ENCODE measurements around the gene GTF2A1L.
"Not testable (repeated sequence)": the region's sequence is repeated elsewhere in the genome, so short reads cannot be mapped to it uniquely, and the experiment has no call there.

The GTF2A1L gene

DNA sequence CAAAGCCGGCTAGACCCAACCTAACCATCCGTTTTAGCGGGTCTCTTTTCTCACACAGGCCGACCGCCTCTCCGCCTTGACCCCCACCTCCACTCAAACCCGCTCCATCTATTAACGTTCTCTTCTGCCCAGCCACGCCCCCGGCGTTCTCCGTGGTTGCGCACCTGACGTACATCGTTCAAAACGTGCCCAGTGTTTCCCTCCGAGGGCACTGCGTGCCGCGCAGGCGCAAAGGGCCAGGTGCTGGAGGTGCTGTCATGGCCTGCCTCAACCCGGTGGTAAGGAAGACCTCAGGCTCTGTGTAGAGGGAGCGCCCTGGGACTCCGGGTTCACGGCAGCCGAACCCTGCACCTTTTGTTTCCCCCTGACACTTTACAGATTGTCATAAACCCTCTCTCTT lies at the start of gene GTF2A1L:
Gene GTF2A1L, plus strand, starts transcription at position 239 of the 400 bp plus-strand sequence. Its CDS starts 19 bp downstream, at position 258.
- DNase-seq (ENCODE audit: low spot score), result no peak

GRCh38 chr2:48568547-48568946 lies 49.1 kb upstream of the GTF2A1L start:
- DNase-seq (ENCODE audit: low spot score), result no peak

GRCh38 chr2:48569433-48569832 lies 48.2 kb upstream of the GTF2A1L start:
- no peak for DNase-seq (ENCODE audit: low spot score)

- no peak for DNase-seq (ENCODE audit: low spot score)
Observed at GRCh38 chr2:48572816-48573215, 44.8 kb upstream of the GTF2A1L start.

DNA sequence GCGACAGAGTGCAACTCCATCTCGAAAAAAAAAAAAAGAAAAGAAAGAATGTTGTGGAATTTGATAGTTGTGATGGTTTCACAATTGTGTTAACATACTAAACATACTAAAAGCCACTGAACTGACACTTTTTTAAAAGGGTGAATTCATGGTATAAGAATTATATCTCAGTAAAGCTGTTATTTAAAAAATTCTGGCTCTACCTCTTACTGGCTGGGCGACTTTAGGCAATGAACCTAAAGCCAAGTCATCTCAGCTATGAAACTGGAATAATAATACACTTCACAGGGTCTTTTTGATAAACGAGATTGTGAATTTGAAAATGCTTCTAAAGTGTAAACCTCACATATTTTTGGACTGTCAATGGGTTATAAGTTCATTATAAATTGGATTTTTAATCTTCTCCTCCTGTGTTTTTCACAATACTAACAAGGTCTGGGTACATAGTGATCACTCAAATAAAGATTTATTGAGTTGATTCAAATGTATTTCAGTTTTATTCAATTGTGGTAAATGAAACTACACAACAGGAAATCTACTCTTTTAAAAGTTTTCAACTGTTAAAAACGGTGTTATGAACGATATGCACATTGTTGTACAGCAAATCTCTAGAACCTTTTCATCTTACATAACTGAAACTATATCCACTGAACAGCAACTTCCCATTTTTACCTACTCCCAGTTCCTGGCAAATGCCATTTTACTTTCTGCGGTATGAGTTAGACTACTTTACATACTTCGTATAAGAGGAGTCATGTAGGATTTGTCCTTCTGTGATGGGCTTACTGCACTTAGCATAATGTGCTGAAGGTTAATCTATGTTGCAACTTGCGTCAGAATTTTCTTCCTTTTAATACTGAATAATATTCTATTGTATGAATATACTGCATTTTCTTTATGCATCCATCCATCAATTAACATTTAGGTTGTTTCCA lies 43.0 kb upstream of the GTF2A1L start:
- DNase-seq (ENCODE audit: low spot score), result no peak

- DNase-seq (ENCODE audit: low spot score), result no peak
Observed at GRCh38 chr2:48578313-48578712, 39.3 kb upstream of the GTF2A1L start.

DNA sequence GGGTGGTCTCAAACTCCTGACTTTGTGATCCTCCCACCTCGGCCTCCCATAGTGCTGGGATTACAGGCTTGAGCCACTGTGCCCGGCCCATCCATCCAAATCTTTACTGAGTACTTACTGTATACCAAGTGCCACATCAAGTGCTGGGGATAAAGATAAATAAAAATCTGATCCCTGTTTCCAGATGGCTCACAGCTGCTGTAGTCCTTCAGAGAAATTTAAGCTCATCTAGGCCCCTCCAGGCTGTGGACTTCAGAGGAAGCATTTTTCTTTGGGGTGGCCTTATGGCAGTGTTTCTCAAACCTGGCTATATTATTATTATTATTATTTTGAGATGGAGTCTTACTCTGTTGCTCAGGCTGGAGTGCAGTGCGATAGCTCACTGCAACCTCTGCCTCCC lies 33.7 kb upstream of the GTF2A1L start:
- no peak for DNase-seq (ENCODE audit: low spot score)

DNA sequence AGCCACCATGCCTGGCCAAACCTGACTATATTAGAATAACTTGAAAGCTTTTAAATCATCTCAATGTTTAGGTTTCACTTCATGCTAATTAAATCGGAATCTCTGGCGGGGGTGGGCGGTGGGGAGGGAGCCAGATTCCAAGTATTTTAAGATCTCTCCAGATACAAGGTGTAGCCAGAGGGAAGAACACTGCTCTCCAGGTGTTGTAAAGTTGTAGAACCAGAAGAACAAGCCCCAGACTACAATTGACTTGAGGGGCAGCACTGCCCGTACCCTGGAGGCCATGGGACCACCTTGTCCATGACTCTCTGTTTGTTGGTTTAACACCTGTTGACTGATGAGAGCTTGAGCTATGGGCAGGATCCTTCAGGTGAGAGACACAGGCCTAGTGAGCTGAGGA lies 33.1 kb upstream of the GTF2A1L start:
- no peak for DNase-seq (ENCODE audit: low spot score)

- DNase-seq (ENCODE audit: low spot score), result no peak
Observed at GRCh38 chr2:48586433-48586832, 31.2 kb upstream of the GTF2A1L start.

- DNase-seq (ENCODE audit: low spot score), result no peak
Observed at GRCh38 chr2:48587560-48587959, 30.1 kb upstream of the GTF2A1L start.

DNA sequence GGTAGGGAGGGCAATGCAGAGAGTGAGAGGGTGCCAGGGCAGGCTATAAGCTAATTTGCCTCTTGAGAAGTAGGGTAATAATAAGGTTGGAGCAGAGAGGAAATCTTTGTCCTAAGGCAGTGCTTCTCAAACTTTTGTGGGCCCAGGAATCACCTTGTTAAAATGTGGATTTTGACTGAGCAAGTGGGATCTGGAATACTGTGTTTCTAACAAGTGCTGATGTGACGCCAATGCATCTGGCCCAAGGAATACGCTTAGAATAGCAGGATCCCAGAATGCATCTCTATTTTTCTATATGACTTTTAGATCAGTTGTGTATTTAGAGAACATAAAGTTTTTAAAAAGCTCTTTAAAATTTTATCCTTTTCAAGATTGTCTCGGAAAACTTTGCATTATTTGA lies 29.7 kb upstream of the GTF2A1L start:
- no peak for DNase-seq (ENCODE audit: low spot score)

DNA sequence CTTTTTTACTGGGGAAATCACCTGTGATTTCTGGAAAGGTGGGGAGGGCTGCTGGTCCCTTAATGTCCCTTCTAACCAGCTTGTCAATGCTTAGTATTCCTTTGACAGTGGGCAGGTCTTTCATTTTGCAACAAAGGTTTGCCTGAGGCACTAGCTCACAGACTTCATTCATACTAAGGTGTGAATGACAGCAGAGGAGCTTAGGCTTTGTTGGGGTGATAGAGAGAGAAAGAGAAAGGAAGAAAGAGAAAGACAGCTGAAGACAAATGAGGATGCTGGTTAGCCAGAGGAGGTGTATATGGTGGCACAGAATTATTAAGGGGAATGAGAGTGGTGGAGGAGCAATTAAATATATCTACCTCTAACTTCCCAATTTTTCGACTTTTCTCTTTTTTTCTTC lies 28.9 kb upstream of the GTF2A1L start:
- no peak for DNase-seq (ENCODE audit: low spot score)

DNA sequence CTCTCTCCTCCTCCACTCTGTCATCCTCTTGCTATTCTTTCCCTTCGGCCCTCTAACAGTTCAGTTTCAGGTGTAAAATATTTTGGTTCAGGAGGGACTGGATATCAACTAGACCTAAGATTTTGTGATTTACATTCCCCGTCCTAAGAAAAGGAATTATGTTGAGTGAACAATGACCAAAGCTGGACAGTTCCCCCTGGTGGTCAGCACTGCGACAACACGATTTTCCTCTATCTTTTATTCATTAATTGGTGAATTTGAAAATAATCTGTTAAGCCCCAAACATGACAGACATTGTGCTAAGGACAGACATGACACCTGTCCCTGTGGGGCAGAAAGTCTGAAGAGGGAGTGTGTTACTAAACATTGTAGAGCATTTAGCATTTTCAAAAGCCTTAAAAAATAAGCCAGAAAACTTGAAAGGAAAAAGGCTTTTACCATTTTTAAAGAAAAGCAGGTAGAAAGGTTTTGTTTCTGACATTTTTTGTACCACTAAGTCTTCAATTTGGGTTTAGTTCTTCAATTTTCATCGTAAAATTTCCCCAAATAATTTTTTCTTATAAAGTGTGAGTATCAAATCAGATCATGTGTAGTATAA lies 28.4 kb upstream of the GTF2A1L start:
- peak; percentile 76 for DNase-seq (ENCODE audit: low spot score)

DNA sequence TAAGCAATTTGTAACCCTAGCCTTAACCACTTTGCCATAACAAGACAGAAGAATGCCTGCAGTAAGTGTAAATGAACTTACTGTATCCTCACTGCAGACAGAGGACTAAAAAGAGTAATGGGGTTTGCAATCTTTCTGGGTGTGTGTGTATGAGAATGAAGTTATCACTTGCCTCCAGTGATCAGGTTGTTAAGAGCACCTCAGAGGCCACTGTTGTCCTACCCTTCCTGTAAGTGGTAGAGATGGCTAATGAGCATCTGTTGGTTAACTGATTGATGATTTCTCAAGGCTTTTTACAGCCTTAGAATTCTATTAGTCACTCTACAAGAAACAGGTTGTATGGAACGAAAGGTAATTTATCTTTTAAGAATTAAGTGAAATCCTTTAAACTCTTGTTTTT lies 27.6 kb upstream of the GTF2A1L start:
- no peak for DNase-seq (ENCODE audit: low spot score)

DNA sequence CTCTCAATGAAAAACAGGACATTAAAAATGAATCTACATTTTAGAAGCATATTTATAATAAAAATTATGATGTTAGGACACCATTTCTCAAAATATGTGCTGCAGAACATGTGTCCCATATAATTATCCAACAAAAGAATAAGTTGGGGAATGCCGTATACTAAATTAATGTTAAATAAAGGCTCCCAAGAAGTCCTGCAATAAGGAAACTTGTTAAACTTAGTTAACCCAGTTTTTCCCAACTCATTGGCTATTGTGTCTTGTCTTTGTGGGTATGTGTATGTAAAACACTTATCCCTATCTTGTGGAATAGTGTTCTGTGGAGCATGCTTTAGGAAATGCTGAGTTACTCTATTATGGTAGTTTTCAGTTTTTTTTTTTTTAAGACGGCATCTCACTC lies 25.6 kb upstream of the GTF2A1L start:
- no peak for DNase-seq (ENCODE audit: low spot score)

DNA sequence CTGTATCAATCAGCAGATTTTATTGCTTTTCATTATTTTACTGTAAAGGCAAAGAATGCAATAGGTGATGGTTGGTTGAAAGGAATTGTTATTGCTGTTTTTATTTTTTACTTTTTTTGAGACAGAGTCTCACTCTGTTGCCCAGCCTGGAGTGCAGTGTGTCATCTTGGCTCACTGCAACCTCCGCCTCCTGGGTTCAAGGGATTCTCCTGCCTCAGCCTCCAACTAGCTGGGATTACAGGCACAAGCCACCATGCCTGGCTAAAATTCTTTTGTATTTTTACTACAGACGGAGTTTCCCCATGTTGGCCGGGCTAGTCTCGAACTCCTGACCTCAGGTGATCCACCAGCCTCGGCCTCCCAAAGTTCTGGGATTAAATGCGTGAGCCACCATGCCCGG lies 20.9 kb upstream of the GTF2A1L start:
- DNase-seq (ENCODE audit: low spot score), result not testable (repeated sequence)

DNA sequence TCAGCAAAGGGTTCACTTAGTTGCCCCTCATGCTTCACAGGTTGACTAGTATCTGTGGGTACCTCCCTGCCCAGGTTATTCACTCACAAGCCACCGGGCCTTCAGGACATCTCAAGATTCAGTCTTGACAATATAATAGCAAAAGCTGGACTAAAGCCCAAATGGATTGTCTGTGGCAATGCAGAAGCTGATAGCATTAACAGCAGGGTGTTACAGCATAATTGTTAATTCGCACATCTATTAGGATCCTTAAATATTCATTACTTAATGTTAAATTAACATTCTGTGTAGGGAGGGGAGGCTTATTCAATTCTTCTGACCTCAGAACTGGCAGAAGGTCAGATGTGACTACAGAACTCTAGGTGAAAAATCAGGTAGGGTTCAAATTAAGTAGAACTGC lies 20.2 kb upstream of the GTF2A1L start:
- no peak for DNase-seq (ENCODE audit: low spot score)

DNA sequence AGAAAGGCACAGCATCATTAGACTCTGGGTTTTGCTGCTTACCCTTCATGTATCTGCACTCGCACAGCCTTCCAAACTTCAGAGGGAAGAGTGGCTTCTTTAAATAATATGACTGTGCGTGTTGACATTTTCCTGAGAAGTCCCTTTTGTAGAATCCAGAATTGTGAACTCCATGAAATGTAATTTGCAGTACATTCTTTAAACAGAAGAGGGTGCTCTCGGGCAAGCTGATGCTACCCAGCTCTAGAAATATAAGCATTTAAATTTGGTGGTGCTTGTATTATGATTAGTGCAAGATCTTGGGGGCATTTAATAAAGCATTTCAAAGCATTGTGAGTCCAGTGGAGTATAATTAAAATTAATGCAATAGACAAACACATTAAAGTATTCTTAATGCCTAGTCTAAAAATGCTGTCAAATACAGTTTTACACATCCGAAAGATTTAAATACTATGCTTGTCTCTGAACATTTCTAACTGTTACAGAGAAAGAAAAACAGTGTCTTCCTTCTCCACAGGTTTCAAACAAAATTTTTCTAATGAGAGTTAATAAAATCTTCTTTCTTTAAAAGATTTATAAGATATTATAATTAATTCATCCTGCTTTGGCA lies 17.3 kb upstream of the GTF2A1L start:
- DNase-seq (ENCODE audit: low spot score), result peak; percentile 50

DNA sequence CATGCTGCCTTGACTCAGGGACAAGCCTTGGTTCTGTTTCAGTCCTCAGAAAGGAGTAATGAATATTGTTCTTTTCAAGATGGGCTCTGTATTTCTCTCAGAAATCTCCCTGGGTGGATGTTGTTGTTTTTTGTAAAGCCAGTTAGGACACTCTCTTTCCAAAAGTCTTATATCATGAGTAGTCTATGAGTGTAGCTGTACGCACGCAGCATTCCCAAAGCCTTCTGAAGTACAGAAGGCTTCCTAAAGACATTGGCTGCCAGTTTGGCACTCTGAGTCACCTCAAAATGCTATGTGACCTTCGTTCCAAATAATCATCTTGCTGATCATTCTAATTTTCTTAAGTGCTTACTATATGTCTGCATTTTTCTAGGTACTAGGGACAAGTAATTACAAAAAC lies 16.7 kb upstream of the GTF2A1L start:
- DNase-seq (ENCODE audit: low spot score), result peak; percentile 47

- no peak for DNase-seq (ENCODE audit: low spot score)
Observed at GRCh38 chr2:48601349-48601748, 16.3 kb upstream of the GTF2A1L start.

GRCh38 chr2:48605482-48606175 lies 12.0 kb upstream of the GTF2A1L start:
- no peak for DNase-seq (ENCODE audit: low spot score)

- peak; percentile 18 for DNase-seq (ENCODE audit: low spot score)
Observed at GRCh38 chr2:48607307-48608014, 10.2 kb upstream of the GTF2A1L start.
